NB4 (cell line): ENCODE measurements around the gene NR2F1-AS1.

Source experiments
- MYC ChIP-seq: IDR thresholded peaks from 2 replicates; pipeline ENCODE4 v1.6.1; 2011; ENCODE audit warnings: low read depth, low read length
- POLR2A ChIP-seq: IDR thresholded peaks from 2 replicates; pipeline ENCODE4 v1.6.1; 2011; ENCODE audit warnings: mild to moderate bottlenecking; ENCODE audit not compliant: insufficient read length; ENCODE audit errors: extremely low read depth
- TF ChIP-seq, protein P1 (sequence below): IDR thresholded peaks from one replicate; pipeline ENCODE4 v1.5.1; 2012; ENCODE audit warnings: low read depth, low read length
- TF ChIP-seq, protein P2 (sequence below): IDR thresholded peaks from 2 replicates; pipeline ENCODE4 v1.6.1; 2011; ENCODE audit warnings: low read depth, low read length

DNA sequence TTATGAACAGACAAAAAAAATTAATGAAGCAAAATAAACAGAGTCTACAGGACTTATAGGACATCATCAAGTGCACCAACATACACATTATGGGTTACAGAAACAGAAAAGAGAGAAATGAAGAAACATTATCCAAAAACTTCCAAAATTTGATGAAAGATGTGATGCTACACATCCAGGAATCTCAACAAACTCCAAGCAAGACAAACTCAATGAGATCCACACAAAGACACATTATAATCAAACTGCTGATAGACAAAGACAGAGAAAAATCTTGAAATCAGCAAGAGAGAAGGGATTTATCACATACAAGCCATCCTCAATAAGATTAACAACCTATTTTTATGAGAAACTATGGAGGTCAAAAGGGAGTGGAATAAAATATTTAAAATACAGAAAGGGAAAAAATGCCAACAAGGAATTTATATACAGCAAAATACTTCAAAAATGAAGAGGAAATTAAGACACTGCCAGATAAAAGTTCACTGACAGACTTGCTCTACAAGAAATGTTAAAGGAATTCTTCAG is 101.0 kb downstream of the NR2F1-AS1 start:
- TF ChIP-seq, protein P1, sequence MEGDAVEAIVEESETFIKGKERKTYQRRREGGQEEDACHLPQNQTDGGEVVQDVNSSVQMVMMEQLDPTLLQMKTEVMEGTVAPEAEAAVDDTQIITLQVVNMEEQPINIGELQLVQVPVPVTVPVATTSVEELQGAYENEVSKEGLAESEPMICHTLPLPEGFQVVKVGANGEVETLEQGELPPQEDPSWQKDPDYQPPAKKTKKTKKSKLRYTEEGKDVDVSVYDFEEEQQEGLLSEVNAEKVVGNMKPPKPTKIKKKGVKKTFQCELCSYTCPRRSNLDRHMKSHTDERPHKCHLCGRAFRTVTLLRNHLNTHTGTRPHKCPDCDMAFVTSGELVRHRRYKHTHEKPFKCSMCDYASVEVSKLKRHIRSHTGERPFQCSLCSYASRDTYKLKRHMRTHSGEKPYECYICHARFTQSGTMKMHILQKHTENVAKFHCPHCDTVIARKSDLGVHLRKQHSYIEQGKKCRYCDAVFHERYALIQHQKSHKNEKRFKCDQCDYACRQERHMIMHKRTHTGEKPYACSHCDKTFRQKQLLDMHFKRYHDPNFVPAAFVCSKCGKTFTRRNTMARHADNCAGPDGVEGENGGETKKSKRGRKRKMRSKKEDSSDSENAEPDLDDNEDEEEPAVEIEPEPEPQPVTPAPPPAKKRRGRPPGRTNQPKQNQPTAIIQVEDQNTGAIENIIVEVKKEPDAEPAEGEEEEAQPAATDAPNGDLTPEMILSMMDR: no peak
- TF ChIP-seq POLR2A: no peak
- TF ChIP-seq, protein P2, sequence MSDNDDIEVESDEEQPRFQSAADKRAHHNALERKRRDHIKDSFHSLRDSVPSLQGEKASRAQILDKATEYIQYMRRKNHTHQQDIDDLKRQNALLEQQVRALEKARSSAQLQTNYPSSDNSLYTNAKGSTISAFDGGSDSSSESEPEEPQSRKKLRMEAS: no peak
- no peak for TF ChIP-seq MYC
